Stimulated activated CD4-positive, alpha-beta T cell treated with anti-CD3 and anti-CD28 coated beads, Interleukin-4, amount 100 ng/mL, for 48 hours (primary cell): ENCODE data around the gene RASGEF1C.

ENCODE experiments used
- DNase-seq, 2 donors: peaks; one replicate each; pipeline ENCODE4 v3.0.0-alpha.2; 2020; ENCODE audit warnings: low read depth in 2 of 2

The RASGEF1C gene

GRCh38 chr5:180082633-180083420 is 126.2 kb downstream of the RASGEF1C start:
- no peak for DNase-seq

DNA sequence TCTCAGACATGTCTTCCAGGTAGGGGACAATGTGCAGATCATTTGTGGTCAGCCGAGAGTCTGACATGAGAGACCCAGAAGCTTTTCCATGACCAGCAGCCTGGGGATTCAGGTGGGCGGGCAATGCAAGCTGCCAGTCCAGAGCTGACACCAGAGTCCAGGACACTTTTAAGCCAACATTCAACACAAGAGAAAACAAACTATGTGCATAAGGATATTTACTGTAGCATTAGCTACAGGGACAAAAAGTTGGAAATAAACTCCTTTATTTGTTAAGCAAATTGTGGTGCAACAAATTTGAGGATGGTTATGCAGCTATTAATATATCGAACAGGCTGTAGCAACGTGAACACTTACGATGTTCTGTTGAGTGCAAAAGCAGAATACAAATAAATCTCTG is 127.5 kb downstream of the RASGEF1C start:
- no peak for DNase-seq

GRCh38 chr5:180080486-180081280 is 128.3 kb downstream of the RASGEF1C start:
- DNase-seq = peak in 1 of 2 donors; percentile 42

GRCh38 chr5:180079702-180080466 is 129.1 kb downstream of the RASGEF1C start:
- no peak for DNase-seq

GRCh38 chr5:180078348-180078747 is 130.7 kb downstream of the RASGEF1C start:
- DNase-seq = no peak

- no peak for DNase-seq
Observed at GRCh38 chr5:180077594-180078284, 131.3 kb downstream of the RASGEF1C start.

DNA sequence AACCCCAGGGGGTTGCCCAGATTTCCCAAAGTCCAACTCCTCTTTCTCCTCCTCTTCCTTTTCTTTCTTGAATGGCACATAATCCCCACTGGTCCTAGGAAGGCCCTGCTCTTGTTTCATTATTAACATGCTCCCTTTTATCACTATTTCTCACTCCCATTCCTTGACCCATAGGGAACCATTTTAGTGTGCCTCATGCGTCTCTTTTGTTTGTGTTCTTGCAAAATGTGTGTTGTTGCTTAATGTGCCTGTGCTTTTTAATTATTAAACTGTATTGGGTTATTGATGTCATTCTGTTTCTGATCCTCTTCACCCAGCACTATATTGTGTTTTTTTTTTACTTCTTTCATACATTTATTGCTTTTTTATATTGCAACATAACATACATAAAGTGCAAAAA is 133.3 kb downstream of the RASGEF1C start:
- DNase-seq = no peak

GRCh38 chr5:180074462-180074861 is 134.5 kb downstream of the RASGEF1C start:
- DNase-seq = no peak

DNA sequence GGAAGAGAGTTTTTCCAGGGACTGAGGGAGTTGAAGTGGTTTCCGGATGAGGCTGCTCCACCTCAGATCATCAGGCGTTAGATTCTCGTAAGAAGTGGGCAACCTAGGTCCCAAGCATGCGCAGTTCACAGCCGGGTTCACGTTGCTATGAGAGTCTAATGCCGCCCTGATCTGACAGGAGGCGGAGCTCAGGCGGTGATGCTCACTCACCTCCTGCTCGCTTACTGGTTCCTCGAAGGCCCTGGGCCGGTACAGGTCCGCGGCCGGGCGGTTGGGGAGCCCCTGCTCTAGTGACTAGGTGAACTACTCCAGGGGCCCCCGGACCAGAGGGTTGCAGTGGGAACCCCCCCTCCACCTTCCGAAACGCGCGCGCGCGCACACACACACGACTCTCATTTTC is 136.5 kb downstream of the RASGEF1C start:
- no peak for DNase-seq

DNA sequence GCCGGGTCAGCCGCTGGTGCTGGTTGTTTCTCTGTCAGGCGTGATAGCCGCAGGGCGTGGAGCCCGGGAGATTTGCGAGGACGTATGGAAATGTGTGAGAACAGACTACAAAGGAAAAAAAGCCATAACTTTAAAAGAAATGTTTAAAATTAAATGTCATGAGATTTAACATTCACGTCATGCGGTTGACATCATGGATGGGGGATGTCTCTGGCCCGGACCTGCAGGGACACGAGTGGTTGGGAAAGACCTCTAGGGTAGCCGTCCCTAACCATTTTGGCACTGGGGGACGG is 136.8 kb downstream of the RASGEF1C start:
- DNase-seq = no peak

DNA sequence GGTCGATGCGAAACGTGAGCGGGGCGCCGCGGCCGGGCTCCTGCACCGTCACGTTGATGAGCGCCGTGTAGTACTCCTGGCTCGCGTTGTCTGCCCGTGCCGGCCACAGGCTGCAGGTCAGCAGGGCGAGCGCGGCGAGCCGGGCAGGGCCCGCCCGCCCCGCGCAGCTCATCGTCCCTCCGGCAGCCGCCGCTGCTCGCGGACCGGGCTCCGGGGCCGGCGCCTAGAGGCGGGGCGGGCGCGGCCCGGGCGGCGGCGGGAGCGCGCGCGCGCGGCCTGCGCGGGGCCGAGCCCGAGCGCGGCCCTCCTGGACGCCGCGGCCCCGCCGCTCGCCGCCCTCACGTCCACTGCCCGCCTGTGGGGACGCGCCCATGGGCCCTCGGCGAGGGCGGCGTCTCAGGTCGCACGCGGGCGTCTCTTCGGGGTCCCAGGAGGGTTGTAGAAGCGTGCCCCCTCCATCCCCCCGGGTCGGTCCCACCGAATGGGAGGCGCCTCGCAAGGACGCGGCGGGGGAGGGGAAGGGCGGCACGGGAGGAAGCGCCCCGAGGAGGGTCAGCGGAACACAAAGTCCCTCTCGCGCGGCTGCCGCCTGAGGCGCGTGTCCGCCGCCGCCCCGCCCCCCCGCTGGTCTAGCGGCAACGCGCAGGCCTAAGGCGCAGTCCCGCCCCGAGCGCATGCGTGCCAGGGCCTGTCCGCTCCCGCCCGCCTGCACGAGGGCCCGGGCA is 137.3 kb downstream of the RASGEF1C start, which contains the start of gene RNF130:
Gene RNF130, minus strand, starts transcription at position 229 of the 725 bp plus-strand sequence. Its CDS starts 57 bp downstream, at position 172.
- peak; percentile 81 to 85 for DNase-seq

GRCh38 chr5:180070756-180071530 is 138.1 kb downstream of the RASGEF1C start:
- DNase-seq = no peak

DNA sequence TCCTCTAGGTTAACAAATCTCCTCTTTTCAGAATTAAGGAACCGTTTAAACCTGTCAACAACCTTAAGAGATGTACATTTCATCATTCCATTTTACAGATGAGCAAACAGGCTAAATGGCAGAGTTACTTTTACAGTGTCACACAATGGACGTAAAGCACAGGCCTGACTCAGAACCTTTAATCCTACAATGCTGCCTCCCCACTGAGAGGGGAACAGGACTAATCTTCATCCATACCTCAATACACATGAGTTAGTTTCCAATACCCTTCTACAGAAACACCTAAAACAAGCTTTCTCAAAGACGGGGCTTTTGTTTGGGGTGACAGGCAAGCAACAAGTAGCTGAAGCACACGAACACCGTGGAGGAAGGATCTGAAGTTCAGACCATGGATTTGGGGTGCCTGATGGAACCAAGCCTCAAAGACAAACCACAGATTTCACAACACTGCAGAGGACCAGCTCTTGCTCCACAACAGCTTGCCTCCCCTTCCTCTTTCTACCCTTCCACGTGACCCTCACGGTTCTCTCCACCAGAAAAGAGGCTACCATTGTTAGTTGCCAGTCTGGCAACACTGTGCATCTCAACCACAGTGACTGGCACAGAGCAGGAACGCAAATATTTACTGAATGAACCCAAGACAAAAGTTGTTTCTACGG is 139.3 kb downstream of the RASGEF1C start:
- DNase-seq = no peak

DNA sequence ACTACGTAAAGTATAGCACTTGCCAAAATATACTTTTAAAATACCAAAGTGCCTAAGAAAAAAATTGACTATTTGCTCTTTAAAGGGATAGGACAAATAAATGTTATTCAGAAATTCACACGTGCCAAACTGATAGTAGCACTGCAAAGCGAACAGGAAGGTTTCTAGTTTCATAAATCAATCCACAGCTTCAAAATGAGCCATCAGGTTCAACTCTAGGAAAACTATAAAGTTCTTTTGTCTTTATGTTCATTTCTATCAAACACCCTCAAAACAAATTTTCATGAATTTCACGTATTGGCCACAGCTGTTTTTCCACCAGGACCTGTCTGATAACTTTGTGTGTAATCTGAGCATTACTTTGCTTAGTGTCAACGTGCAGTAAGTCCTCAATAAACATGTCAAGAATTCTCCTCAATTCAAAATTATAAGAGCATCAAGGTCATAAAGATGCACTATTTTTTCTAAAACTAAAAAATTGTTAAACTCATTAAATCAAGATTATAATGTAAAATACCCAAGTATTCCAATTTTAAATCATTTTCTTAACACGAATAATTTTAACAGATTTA is 140.4 kb downstream of the RASGEF1C start:
- DNase-seq = no peak

- DNase-seq = no peak
Observed at GRCh38 chr5:180067986-180068385, 141.0 kb downstream of the RASGEF1C start.

DNA sequence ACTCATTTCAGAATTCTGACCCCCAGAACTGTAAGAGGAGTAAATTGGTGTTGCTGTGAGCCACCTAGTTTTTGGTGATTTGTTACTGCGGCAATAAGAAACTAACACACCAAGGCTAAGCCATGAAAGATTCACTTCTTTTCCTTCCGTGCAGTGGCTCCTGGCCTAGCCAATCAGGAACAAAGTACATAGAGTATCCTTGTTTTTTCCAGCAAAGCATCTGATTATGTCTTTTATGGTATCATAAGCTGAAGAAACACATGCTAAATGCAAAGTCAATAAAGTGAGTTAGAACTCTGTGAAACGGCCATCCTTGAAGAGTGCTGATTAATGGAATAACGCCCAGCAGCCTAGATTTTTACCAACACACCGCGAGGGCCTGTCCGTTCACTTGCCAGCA is 148.8 kb downstream of the RASGEF1C start:
- no peak for DNase-seq

DNA sequence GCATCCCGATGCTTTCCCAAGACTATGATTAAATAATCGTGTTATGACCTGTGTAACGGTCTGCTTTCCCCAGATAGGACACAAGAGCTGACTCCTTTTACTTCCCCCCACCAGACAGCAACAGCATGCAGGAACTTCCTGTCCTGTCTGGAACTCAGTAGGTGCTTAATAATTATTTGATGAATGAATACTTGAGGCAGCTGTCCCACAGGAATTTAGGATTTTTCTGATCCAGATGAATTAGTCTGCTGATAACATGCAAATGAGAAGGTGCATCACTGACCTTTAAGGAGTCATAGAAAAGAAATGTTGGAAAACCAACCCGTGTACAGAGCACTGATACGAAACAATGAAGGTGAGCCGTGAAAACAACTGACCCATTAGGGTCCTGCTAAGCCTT is 149.7 kb downstream of the RASGEF1C start:
- DNase-seq = no peak

DNA sequence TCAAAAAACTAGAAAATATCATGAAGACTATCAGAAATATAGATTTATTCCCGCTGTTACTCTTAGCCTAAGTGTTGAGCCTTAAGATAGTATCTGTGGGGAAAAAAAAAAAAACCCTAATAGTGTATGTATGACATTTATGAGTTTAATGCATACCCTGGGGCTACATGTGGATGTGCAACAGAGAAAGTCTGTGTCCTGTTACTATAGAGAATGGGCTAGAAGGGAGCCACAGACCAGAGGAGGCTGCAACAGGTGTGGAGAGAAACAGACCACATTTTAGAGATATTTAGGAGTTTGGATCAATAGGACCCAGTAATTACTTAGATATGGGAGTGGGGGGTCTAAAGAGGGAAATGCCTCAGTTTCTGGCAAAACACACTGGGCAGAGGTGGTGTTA is 152.9 kb downstream of the RASGEF1C start:
- DNase-seq = no peak

GRCh38 chr5:180054226-180054625 is 154.8 kb downstream of the RASGEF1C start:
- no peak for DNase-seq
